Cardiac septum (tissue), 1 donor: ENCODE results near the gene ANKRD63. TPM values are rescaled to one million over a fixed set of nuclear protein-coding genes. Genes with fewer than 3 reads are reported as not detected.

Source experiments
- DNase-seq: peaks from one replicate; pipeline ENCODE4 v3.0.0-alpha.2; 2020; ENCODE audit warnings: low spot score
- intact Hi-C: fragments of 100-400 bp; cut with DNase I; formaldehyde crosslinking; loops from one replicate; pipeline ENCODE4 v1.14.0; 2022
- total RNA-seq: library from RNA; stranded (reverse); fragmentation: NEBNext Ultra II Directional; extraction: Animal tissue kit (Norgen Biotek cat#: 25700); gene quantifications from one replicate; pipeline ENCODE4 v1.2.1, GENCODE V29; 2021
- donor health status: DM: no; HTN: no; CAD: no.

The ANKRD63 gene
- total RNA-seq, 1 donor from 2014 or later, result not detected

DNA sequence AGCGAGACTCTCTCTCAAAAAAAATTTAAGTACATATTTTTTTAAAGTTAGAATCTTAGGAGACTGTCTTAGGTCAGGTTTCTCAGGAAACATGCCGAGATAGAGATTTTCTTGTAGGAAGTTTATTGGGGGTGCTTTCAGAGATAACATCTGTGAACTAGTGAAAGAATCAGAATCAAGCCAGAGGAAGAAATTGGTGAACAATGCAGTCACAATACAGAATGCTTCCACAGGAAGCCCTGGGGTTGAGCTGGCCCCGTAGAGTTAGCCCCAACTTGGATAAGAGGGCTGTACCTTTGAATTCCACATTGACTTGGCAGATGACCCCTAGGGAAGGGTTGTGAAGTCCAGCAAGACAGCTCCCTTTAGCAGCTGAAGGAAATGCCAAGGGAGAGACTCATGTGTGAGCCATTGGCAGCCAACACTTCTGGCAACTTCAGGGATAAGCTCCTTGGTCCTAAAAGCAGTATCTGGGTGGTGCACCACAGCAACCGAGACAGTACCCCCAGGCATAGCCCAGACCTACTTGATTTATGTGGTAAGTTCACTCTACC lies 31.9 kb upstream of the ANKRD63 start:
- intact Hi-C loops, result no loop called here
- DNase-seq, result no peak

DNA sequence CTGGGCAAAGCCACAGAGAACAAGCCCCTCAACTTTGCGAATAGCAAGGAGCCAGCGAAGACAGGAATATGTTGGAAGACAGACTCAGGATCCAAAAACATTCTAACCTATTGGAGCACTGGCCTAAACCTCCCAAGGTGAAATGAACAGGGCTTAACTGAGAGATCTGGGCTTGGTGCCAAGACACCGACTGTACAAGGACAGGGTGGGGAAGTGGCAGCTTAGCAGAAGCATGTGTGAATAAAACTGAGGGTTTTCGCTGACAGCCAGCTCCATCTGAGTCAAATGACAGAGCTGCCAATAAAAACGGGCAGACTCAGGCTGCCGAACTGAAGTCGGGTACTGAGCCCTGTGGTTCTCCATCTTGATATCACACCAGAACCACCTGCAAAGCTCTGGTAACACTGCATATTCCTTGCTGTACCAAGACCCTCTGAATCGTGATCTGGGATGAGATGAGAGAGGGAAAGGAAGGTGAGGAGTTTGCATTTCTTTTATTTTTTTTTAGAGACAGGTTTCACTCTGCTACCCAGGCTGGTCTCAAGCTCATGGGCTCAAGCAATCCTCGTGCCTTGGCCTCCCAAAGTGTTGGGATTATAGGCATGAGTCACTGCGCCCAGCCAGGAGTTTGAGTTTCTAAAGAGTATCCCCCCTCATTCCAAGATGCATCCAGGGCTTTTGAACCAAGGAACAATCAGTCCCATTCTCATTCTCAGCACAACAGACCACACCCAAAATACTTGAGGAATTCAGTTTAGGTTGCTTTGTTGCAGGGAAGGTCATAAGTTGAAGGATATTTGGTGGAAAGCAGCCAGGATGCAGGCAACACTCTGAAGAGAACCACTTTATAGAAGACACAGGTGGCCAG lies 30.9 kb upstream of the ANKRD63 start:
- no peak for DNase-seq
- intact Hi-C loops, result no loop called here

DNA sequence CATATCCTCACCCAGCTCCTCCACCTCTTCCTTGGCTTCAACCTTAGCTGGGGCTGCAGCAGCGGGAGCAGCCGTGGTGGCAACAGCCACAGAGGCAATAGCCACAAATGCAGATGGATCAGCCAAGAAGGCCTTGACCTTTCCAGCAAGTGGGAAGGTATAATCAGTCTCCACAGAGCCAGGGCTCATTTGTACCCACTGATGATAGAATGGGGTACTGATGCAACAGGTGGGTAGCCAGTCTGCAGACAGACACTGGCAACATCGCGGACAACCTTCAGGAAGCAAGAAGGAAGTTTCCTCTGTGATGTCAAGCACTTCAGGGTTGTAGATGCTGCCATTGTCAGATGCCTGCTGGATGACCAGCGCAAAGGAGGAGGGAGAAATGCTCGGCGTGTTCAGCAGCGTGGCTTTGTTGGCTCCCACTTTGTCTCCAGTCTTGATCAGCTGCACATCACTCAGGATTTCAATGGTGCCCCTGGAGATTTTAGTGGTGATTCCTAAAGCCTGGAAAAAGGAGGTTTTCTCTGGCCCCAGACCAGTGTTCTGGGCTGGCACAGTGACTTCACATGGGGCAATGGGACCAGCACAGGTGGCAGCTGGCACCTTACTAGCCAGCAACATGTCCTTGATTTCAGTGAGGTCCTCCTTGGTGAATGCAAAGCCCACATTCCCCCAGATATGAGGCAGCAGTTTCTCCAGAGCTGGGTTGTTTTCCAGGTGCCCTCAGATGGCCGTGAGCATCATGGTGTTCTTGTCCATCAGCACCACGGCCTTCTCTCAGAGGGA lies 29.7 kb upstream of the ANKRD63 start:
- intact Hi-C loops, result no loop called here
- DNase-seq, result no peak

DNA sequence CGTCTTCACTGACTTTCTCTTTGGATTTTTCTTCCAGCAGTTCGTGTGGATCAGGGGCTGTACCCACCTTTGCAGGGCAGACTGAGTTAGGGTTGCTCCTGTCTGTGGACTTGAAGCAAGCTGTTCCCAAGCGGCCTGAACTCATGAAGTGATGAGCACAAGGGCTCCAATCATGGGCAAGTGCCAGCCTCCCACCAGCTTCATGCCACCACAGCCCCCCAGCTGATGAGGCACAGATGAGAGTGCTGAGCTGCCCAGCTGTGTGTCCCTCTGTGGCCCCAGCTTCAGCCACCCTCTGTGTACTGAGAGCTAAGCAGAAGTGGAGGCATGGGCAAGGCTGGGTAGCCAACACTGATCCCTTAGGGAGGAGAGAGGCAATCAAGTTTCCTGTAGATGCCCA lies 28.1 kb upstream of the ANKRD63 start:
- intact Hi-C loops, result loop anchor here (1.0 kb wide), 1 partner anchor 32 kb away; no protein-coding TSS in a partner anchor
- no peak for DNase-seq

DNA sequence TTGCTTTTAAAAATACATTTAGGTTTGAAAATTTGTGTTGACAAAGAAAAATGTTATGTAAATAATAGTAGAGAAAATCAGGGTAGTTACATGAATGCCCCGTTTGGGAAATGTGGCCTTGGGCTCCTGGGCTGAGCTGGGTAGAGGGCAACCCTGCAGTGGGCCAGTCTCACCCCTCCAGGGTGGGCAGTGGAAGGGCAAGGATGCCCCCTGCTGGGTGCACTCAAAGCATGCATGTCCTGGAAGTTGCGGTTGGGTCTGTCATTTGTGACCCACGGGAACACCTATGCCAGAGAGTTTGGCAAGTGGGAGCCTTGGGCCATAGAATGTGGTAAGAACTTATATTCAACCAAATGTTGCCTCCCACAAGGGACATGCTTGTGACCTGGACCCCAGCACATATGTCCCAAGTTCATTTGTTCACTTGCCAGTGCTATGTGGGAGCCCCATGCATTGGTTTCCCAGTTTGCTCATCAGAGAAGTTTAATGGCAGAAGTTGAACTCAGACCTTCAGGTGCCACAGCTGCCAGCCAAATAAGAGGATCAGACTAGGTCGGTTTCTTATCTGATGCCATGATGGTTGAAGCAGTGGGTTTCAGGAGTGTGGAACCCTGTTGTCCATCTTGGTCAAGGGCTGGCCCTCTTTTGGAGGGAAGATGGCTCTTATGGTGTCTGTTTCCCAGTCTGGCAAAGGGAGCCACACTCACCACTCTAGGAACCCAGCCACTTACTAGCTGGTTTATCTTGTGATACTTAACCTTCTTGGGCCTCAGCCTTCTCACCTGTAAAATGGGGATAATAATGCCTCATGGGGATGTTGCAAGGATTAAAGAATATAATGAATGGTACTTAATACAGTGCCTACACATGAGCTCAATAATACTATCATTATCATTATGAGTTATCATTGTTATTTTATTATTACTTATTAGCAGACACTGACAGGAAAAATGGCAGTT lies 27.4 kb upstream of the ANKRD63 start:
- intact Hi-C loops, result loop anchor here (1.0 kb wide), 1 partner anchor 31 kb away; no protein-coding TSS in a partner anchor
- DNase-seq, result peak; percentile 89

DNA sequence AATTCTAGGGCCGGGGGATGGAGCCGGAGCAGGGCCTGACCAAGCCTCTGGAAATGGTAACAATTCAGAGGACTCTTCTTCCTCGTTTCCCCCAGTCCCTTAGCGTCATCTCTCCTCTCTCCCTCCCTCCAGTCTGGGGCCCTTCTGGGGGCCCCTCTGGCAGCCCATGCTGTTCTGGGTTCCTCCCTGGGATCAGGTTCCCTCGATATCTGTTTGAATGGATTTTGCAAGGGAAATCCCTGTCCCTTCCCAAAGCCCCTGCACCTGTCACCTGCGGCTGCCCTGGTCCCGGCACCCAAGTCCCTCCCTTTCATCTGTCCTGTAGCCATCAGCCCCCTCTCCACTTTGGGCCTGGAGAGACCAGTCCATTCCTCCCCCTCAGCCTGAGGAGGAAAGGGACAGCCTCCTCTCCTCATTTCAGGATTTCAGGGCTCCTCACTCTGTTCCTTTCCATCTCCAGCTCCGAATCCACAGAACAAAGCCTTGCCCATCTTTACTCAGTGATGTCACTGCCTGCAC lies 26.5 kb upstream of the ANKRD63 start:
- DNase-seq, result no peak
- intact Hi-C loops, result no loop called here

DNA sequence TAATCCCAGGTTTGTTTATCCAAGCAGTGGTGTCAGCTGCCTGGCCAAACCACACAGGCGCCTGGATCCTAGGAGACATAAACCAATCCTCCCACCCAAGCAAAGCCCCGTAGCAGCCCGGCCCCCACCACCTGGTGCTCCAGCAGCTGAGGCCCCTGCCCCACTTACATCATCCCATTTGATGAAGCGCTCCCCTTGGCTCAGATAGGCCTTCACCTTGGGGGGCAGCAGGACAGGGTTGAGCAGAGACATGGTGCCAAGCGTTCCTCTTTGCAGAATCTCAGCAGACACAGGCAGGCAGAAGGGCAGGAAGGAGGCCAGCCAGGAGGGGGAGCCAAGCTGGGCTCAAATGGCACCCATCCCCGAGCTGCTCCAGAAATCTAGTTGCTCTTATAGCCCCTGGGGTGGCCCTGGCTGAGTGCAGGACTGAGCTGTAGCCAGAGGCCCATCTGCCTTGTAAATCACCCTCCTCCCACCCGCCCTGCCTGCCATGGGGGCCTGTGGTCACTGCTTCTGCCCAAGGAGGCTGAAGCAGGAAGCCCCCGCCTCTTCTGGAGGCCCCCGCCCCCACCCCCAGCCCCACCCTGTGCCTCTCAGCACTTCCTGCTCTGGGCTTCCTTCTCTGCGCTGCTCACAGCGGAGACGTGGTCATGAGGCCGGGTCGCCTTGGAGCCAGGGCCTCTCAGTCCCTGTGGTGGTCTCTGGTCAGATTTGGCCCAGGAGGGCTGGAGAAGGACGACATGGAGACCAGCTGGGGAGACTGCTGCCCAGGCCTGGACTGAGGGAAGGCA lies 24.8 kb upstream of the ANKRD63 start, which contains the start of gene PLCB2:
Gene PLCB2 (minus strand): TSS at position 515 of the 791 bp plus-strand sequence. CDS start 263 bp downstream, at position 252.
- intact Hi-C loops, result no loop called here
- DNase-seq, result peak; percentile 81

DNA sequence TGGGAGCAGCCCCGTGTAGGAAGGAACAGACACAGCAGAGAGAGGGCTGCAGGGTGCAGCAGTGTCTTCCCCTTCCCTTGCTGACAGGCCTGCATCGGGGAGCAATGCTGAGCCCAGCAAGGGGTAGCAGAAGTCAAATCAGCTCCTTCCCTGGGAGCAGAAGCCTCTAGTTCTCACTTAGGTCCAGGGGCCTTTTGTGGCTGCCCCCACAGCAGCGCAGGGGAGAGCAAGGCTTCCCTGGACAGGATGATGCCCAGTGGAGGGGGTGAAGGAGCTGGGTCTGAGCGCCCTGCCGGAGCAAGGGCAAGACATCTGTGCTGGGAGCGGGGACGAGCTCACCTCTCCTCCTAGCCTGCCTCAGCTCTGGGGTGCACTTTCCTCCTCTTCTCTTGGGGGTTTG lies 24.0 kb upstream of the ANKRD63 start:
- intact Hi-C loops, result no loop called here
- DNase-seq, result no peak

DNA sequence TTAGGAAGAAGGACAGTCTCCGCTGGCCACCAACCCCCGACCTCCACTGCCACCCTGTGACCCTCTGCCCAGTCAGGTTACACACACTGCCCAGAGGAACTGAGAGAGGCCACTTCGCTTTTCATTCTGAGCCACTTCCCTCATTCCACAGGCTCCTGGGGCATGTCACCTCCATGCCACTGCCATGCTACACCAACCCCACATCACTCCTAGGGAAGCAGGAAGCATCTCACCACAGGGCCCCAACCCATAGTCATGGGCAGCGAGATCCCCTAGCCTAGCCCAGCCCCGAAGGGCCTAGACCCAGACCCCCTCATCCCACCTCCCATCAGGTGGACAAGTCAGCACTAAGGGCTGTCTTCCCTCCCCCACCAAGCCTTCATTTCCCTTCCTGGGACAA lies 23.5 kb upstream of the ANKRD63 start:
- intact Hi-C loops, result no loop called here
- DNase-seq, result peak; percentile 84

DNA sequence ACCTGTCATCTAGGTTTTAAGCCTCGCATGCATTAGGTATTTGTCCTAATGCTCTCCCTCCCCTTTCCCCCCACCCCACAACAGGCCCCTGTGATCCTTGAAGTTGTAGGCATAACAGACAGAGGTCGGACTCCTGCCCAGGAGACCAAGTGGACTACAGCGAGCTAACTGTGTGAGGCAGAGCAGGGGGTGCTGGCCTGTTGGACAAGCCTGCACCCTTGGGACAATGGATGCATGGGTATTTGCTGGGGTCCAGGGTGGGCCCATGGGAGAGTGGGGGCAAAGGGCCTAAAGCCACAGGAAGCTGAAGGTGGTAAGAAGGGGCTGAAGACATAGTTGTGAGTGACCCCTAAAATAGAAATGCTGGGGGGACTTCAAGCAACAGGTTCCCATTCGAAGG lies 22.4 kb upstream of the ANKRD63 start:
- no peak for DNase-seq
- intact Hi-C loops, result no loop called here

DNA sequence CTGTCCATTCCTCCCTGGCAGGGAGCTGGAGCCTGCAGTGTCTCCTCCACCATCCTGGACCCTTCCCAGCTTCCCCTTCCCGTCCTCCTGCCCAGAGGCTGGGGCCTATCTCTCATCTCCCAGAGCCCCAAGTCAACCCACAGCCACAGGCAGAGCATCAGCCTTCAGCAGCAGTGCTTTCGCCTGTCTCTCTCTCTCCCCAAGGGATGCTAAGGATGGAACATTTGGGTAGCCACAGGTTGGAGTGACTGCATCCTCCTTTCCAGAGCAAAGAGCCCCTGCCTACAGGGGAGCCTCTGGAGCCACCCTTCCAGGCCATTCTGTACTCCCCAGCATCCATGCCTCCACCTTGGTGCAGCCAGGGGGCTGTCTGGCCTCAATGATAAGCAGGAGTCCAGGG lies 20.7 kb upstream of the ANKRD63 start:
- intact Hi-C loops, result no loop called here
- DNase-seq, result no peak

DNA sequence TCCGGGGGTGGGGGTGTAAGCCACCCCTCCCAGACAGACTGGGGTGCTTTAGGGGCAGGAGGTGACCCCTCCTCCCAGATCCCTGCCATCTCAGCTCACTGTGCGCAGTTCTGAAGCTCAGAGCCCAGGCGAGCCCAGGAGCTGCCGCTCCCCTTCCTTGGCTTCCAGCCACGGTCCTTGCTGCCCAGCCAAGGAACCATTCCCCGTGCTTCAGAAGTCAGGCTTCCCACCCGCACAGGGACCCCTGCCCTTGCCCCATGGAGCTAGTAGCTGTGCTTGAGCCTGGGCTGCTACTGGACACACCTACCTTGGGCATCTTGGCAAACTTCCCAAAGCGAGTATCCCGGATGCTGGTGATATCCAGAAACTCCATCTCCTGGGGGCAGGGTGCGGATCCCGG lies 20.1 kb upstream of the ANKRD63 start:
- no peak for DNase-seq
- intact Hi-C loops, result no loop called here

DNA sequence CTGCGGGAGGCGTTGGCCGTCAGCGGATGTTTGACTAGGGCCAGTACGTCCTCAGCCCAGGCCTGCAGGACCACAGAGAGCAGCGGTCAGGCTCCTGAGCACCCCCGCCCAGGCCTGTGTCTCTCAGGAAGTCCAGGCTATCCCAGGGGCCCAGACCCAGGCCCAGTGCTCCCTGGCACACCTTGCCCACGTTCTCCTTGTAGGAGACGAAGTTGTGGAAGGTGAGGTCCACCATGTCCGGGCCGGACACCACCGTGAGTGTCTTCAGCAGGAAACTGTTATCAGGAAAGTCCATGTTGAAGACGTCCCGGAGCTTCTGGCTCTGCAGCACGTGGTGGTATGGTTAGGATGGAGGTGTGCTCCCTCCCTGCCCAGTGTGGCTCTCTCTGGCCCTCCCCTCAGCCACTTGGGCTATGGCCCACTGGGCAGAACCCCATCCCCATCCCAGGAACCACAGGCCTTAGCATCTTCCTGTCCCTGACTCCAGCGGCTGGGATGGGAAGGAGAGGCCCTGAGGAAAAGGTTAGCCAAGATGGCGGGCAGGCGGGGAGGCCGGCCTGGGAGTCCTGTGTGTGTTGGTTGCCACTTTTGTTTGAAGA lies 19.5 kb upstream of the ANKRD63 start:
- intact Hi-C loops, result no loop called here
- no peak for DNase-seq

DNA sequence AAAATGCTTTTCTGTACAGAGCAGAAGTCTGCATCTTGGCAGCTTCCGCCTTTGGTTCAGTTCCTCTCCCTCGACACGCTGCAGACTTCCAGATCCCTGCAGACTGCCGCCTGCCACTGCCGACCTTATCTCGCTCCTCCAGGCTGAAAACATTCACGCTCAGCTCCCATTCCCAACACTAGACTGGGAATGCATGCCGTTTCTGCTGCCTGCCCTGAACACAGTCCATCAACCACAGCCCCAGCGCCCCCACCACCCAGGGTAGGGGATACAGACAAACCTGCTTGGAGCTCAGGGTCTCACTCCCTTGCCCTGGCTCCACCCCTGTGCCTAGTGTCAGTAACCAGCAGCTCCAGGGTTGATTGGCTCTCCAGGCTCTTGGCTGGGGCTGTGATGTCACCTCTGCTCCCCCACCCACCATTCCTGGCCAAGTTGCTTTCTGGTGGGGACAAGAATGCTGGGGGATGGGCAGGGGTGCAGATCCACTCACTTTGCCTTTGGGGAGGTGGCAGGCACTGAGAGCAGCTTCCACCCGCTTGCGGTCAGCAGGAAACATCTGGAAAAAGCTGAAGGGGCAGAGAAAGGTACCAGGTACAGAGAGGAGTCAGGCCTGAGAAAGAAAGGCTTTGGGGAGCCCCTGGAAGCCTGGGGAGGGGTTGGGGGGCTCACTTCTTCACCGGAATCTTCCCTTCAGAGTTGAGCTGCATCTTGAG lies 18.8 kb upstream of the ANKRD63 start:
- intact Hi-C loops, result no loop called here
- DNase-seq, result no peak

DNA sequence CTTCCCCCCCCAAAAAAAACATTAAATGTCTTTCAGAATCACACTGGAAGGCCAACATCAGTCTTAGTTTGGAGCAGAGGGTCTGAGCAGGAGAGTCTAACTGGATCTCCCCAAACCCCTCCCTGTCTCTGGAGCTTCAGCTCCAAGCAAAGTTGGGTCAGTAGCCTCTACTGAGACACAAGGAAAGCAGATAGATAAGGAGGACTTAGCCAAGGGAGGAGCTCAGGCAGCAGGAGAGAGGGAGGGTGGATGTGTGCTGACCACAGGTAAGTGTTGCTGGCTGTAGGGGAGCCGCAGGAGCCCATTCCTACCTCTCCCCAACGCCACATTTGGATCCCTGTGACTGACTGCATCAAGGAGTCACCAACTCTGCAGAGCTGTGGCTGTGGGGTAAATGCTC lies 17.9 kb upstream of the ANKRD63 start:
- no peak for DNase-seq
- intact Hi-C loops, result no loop called here

DNA sequence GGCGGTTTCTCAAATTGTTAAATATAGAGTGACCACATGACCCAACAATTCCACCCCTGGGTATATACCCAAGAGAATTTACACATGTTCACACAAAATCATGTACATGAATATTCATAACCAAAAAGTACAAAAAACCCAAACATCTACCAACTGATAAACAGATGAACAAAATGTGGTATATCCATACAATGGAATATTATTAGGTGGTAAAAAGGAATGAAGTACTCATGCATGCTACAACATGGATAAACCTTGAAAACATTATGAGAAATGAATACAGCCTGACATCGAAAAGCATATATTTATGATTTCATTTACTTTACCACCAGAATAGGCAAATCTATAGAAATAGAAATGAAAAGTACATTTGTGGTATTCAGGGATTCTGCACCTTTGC lies 17.5 kb upstream of the ANKRD63 start:
- intact Hi-C loops, result no loop called here
- DNase-seq, result no peak

DNA sequence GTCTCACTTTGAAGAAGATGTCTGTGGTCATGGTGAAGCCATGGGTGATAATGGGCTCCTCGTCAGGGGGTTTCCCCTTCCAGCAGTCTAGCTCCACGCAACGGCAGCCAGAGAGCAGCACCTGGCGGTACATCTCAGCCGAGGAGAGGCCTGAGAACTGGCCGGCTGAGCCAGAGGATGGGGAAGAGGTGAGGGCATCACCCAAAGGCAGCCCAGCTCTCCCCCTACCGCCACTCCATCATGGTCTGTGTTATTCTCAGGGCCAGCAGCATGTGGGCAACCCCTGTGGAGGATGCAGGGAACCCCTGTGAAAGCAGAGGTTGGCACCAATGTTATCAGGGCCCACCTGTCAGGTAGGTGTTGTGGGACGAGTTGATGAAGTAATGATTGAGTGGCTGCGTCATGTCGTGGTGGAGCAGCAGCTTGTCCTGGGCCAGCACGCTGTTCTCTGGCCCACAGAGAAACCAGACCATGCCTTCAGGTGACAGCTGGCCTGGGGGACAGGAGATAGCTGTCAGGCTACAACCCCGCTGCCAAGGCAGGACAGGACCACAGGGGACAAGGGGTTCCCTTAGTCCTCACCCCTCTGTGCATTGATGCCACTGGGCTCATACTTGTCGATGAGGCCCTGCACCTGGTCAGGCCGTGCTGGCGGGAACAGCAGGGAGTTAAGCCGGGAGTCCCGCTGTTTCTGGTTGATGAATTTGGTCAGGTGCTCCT lies 15.5 kb upstream of the ANKRD63 start:
- intact Hi-C loops, result no loop called here
- no peak for DNase-seq
